ENCODE results near the gene CCDC14.

CCDC14 gene

GRCh38 chr3:123948449-123948848 is 12.6 kb downstream of the CCDC14 start:
- no peaks in the 10 kb centered on the region for H3K4me1 Mint-ChIP-seq
- no peak for TF ChIP-seq CTCF (IDR thresholded peaks at IDR 0.05)
- no peak for DNase-seq
- no peaks in the 10 kb centered on the region for H3K27me3 Mint-ChIP-seq (ENCODE audit: low read depth, poor library complexity)
- H3K27ac Mint-ChIP-seq: no peak overlapping the region
- no peaks in the 10 kb centered on the region for H3K9me3 Mint-ChIP-seq
- no peak overlapping the region for H3K4me3 Mint-ChIP-seq
- peaks cover 78% of the 10 kb centered on the region for H3K36me3 Mint-ChIP-seq (ENCODE audit: low read depth)

GRCh38 chr3:123947482-123947881 is 13.5 kb downstream of the CCDC14 start:
- Mint-ChIP-seq H3K36me3 (ENCODE audit: low read depth) (peaks cover 73% of the 10 kb centered on the region), H3K4me1 (no peaks in the 10 kb centered on the region), H3K4me3 (no peak overlapping the region), H3K9me3 (no peaks in the 10 kb centered on the region), H3K27me3 (ENCODE audit: low read depth, poor library complexity) (no peaks in the 10 kb centered on the region), H3K27ac (no peak overlapping the region)
- TF ChIP-seq CTCF (IDR thresholded peaks at IDR 0.05): no peak
- DNase-seq: no peak

- Mint-ChIP-seq H3K9me3 (no peaks in the 10 kb centered on the region), H3K27me3 (ENCODE audit: low read depth, poor library complexity) (no peaks in the 10 kb centered on the region), H3K27ac (no peak overlapping the region), H3K4me3 (no peak overlapping the region), H3K36me3 (ENCODE audit: low read depth) (peaks cover 55% of the 10 kb centered on the region), H3K4me1 (no peaks in the 10 kb centered on the region)
- no peak for TF ChIP-seq CTCF (IDR thresholded peaks at IDR 0.05)
- no peak for DNase-seq
These were observed 19.5 kb downstream of the CCDC14 start for GRCh38 chr3:123941542-123941941.

- no peak for TF ChIP-seq CTCF (IDR thresholded peaks at IDR 0.05)
- no peak overlapping the region for H3K27ac Mint-ChIP-seq
- peaks cover 53% of the 10 kb centered on the region for H3K36me3 Mint-ChIP-seq (ENCODE audit: low read depth)
- no peak overlapping the region for H3K4me3 Mint-ChIP-seq
- no peaks in the 10 kb centered on the region for H3K4me1 Mint-ChIP-seq
- no peaks in the 10 kb centered on the region for H3K27me3 Mint-ChIP-seq (ENCODE audit: low read depth, poor library complexity)
- no peaks in the 10 kb centered on the region for H3K9me3 Mint-ChIP-seq
- no peak for DNase-seq
These were observed 19.9 kb downstream of the CCDC14 start for GRCh38 chr3:123941121-123941520.

GRCh38 chr3:123939706-123940105 is 21.3 kb downstream of the CCDC14 start:
- H3K9me3 Mint-ChIP-seq: no peaks in the 10 kb centered on the region
- no peak overlapping the region for H3K27ac Mint-ChIP-seq
- H3K4me1 Mint-ChIP-seq: no peaks in the 10 kb centered on the region
- H3K36me3 Mint-ChIP-seq (ENCODE audit: low read depth): peaks cover 54% of the 10 kb centered on the region
- DNase-seq: no peak
- TF ChIP-seq CTCF (IDR thresholded peaks at IDR 0.05): no peak
- peaks cover 3% of the 10 kb centered on the region for H3K27me3 Mint-ChIP-seq (ENCODE audit: low read depth, poor library complexity)
- H3K4me3 Mint-ChIP-seq: no peak overlapping the region

- no peak for TF ChIP-seq CTCF (IDR thresholded peaks at IDR 0.05)
- no peak overlapping the region for H3K4me3 Mint-ChIP-seq
- H3K9me3 Mint-ChIP-seq: no peaks in the 10 kb centered on the region
- H3K27ac Mint-ChIP-seq: no peak overlapping the region
- peaks cover 3% of the 10 kb centered on the region for H3K27me3 Mint-ChIP-seq (ENCODE audit: low read depth, poor library complexity)
- DNase-seq: no peak
- H3K4me1 Mint-ChIP-seq: no peaks in the 10 kb centered on the region
- H3K36me3 Mint-ChIP-seq (ENCODE audit: low read depth): peaks cover 70% of the 10 kb centered on the region
These were observed 24.6 kb downstream of the CCDC14 start for GRCh38 chr3:123936400-123936799.

Data from nephron progenitor cell (in vitro differentiated cells).